ENCODE data around the gene KCNA3.

KCNA3 gene

GRCh38 chr1:110674337-110675059 is at the start of gene KCNA3:
Gene KCNA3 (minus strand): TSS chr1:110674940. CDS start chr1:110674809, 131 bp downstream.
- DNase-seq (ENCODE audit: low spot score) = no peak

- no peak for DNase-seq (ENCODE audit: low spot score)
Measured at GRCh38 chr1:110722807-110723206, 48.1 kb upstream of the KCNA3 start.

- DNase-seq (ENCODE audit: low spot score) = no peak
Measured at GRCh38 chr1:110719908-110720307, 45.2 kb upstream of the KCNA3 start.

GRCh38 chr1:110718452-110718851 is 43.7 kb upstream of the KCNA3 start:
- no peak for DNase-seq (ENCODE audit: low spot score)

- DNase-seq (ENCODE audit: low spot score) = no peak
Measured at GRCh38 chr1:110717179-110717578, 42.4 kb upstream of the KCNA3 start.

- no peak for DNase-seq (ENCODE audit: low spot score)
Measured at GRCh38 chr1:110714374-110714995, 39.7 kb upstream of the KCNA3 start.

- no peak for DNase-seq (ENCODE audit: low spot score)
Measured at GRCh38 chr1:110713221-110713620, 38.5 kb upstream of the KCNA3 start.

GRCh38 chr1:110710314-110710713 is 35.6 kb upstream of the KCNA3 start:
- no peak for DNase-seq (ENCODE audit: low spot score)

GRCh38 chr1:110708974-110709440 is 34.3 kb upstream of the KCNA3 start:
- DNase-seq (ENCODE audit: low spot score) = no peak

- no peak for DNase-seq (ENCODE audit: low spot score)
Measured at GRCh38 chr1:110707232-110707631, 32.5 kb upstream of the KCNA3 start.

- DNase-seq (ENCODE audit: low spot score) = no peak
Measured at GRCh38 chr1:110706621-110707020, 31.9 kb upstream of the KCNA3 start.

- DNase-seq (ENCODE audit: low spot score) = no peak
Measured at GRCh38 chr1:110702260-110702659, 27.5 kb upstream of the KCNA3 start.

- DNase-seq (ENCODE audit: low spot score) = no peak
Measured at GRCh38 chr1:110700767-110701166, 26.0 kb upstream of the KCNA3 start.

GRCh38 chr1:110697606-110698005 is 22.9 kb upstream of the KCNA3 start:
- DNase-seq (ENCODE audit: low spot score) = no peak

GRCh38 chr1:110696818-110697217 is 22.1 kb upstream of the KCNA3 start:
- DNase-seq (ENCODE audit: low spot score) = no peak

- no peak for DNase-seq (ENCODE audit: low spot score)
Measured at GRCh38 chr1:110690709-110691365, 16.1 kb upstream of the KCNA3 start.

GRCh38 chr1:110689868-110690267 is 15.1 kb upstream of the KCNA3 start:
- DNase-seq (ENCODE audit: low spot score) = no peak

GRCh38 chr1:110688514-110688913 is 13.8 kb upstream of the KCNA3 start:
- DNase-seq (ENCODE audit: low spot score) = no peak

GRCh38 chr1:110687250-110687649 is 12.5 kb upstream of the KCNA3 start:
- no peak for DNase-seq (ENCODE audit: low spot score)

- no peak for DNase-seq (ENCODE audit: low spot score)
Measured at GRCh38 chr1:110686188-110686587, 11.4 kb upstream of the KCNA3 start.

- DNase-seq (ENCODE audit: low spot score) = no peak
Measured at GRCh38 chr1:110684491-110684890, 9.8 kb upstream of the KCNA3 start.

- no peak for DNase-seq (ENCODE audit: low spot score)
Measured at GRCh38 chr1:110682898-110683297, 8.2 kb upstream of the KCNA3 start.

- no peak for DNase-seq (ENCODE audit: low spot score)
Measured at GRCh38 chr1:110680036-110680735, 5.4 kb upstream of the KCNA3 start.

Measured in RKO (cell line).